ENCODE results near the gene YBX1. TPM values are rescaled to one million over a fixed set of nuclear protein-coding genes. Genes with fewer than 3 reads are reported as not detected.

YBX1 gene
- total RNA-seq, 1 donor from 2014 or later = 582 TPM

DNA sequence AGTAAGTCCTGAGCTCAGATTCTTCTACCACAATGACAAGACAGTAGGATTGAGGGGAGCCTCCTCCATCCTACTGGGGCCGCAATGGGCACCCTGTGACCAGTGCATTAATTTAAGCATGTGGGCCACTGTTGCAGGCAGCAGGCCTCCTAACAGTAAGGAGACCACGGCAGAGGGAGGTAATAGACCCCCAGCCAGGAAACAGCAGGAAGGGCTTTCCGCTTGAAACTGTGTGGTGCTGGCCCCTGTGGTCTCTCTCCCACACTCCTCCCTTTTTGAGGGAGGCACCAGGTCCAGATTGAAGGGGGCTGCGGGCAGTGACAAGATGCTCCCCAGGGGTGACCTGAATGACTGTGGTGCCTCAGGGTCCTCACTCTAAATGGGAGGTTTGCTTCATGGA, 59.5 kb downstream of the YBX1 start:
- peaks cover 16% of the 10 kb centered on the region for H3K4me1 Mint-ChIP-seq (ENCODE audit: low read depth)
- no peaks in the 10 kb centered on the region for H3K27me3 Mint-ChIP-seq (ENCODE audit: low read depth)
- TF ChIP-seq, protein P1, sequence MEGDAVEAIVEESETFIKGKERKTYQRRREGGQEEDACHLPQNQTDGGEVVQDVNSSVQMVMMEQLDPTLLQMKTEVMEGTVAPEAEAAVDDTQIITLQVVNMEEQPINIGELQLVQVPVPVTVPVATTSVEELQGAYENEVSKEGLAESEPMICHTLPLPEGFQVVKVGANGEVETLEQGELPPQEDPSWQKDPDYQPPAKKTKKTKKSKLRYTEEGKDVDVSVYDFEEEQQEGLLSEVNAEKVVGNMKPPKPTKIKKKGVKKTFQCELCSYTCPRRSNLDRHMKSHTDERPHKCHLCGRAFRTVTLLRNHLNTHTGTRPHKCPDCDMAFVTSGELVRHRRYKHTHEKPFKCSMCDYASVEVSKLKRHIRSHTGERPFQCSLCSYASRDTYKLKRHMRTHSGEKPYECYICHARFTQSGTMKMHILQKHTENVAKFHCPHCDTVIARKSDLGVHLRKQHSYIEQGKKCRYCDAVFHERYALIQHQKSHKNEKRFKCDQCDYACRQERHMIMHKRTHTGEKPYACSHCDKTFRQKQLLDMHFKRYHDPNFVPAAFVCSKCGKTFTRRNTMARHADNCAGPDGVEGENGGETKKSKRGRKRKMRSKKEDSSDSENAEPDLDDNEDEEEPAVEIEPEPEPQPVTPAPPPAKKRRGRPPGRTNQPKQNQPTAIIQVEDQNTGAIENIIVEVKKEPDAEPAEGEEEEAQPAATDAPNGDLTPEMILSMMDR (IDR thresholded peaks at IDR 0.05) = no peak
- no peaks in the 10 kb centered on the region for H3K9me3 Mint-ChIP-seq (ENCODE audit: low read depth)
- no peak for DNase-seq (ENCODE audit: low spot score)
- no peak overlapping the region for H3K4me3 Mint-ChIP-seq (ENCODE audit: unreplicated experiment)
- no peak overlapping the region for H3K27ac Mint-ChIP-seq (ENCODE audit: unreplicated experiment)
- H3K36me3 Mint-ChIP-seq (ENCODE audit: low read depth) = peaks cover 7% of the 10 kb centered on the region

DNA sequence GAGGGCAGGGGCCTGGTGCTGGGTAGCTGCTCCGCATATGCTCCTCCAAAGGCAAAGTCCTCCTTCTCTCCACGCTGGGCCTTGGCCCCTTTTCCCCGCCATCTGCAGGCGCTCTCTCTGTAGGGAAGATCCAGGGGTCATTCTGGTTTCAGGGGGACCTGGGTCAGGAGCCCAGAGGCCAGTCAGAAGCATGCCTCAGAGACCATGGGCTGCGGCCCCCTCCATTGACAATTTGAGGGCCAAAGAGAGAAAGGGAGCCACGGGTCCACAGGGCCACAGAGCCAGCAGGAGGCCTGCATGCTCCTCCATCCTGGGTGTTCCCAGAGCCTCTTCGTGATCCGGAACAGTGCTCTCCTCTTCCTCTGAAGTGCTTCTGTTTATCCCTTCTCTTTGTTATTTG, 59.9 kb downstream of the YBX1 start:
- Mint-ChIP-seq H3K27ac (ENCODE audit: unreplicated experiment) (no peak overlapping the region), H3K36me3 (ENCODE audit: low read depth) (peaks cover 11% of the 10 kb centered on the region), H3K27me3 (ENCODE audit: low read depth) (no peaks in the 10 kb centered on the region), H3K4me1 (ENCODE audit: low read depth) (peaks cover 12% of the 10 kb centered on the region), H3K9me3 (ENCODE audit: low read depth) (no peaks in the 10 kb centered on the region), H3K4me3 (ENCODE audit: unreplicated experiment) (no peak overlapping the region)
- TF ChIP-seq, protein P1 (IDR thresholded peaks at IDR 0.05) = no peak
- no peak for DNase-seq (ENCODE audit: low spot score)

DNA sequence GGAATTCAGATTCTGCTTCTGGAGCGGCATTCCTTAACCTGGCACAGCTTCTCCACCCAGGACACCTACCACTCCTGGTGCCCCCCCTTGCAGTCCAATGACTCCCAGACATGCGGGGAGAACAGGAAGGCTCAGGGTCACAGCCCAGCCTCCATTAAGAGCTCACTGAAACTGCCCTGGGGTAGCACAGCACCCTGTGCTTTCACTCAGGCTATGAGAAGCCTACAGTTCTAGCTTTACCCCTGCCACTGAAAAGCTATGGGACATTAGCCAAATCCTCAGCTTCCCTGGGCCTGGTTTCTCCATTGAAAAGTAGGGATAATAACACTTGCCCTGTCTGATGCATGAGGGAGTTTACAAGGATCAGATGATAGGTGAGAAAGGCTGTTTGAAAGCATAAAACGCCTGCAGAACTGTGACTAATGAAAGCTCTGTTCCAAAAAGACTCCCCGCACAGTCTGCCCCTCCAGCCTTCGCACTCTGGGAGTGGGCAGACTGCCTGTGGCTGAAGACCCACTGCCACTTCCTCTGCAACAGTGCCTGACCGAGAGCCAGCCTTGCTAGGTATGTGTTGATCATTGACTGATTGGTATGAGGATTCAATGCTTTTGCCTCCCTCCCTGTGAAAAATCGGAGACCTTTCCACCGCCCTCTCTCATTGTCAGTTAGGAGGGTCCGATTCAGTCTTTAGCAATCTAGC, 60.5 kb downstream of the YBX1 start:
- Mint-ChIP-seq H3K9me3 (ENCODE audit: low read depth) (no peaks in the 10 kb centered on the region), H3K4me3 (ENCODE audit: unreplicated experiment) (no peak overlapping the region), H3K27ac (ENCODE audit: unreplicated experiment) (peak overlapping the region; percentile 63), H3K27me3 (ENCODE audit: low read depth) (no peaks in the 10 kb centered on the region), H3K36me3 (ENCODE audit: low read depth) (peaks cover 12% of the 10 kb centered on the region), H3K4me1 (ENCODE audit: low read depth) (peaks cover 10% of the 10 kb centered on the region)
- no peak for DNase-seq (ENCODE audit: low spot score)
- TF ChIP-seq, protein P1 (IDR thresholded peaks at IDR 0.05) = no peak

DNA sequence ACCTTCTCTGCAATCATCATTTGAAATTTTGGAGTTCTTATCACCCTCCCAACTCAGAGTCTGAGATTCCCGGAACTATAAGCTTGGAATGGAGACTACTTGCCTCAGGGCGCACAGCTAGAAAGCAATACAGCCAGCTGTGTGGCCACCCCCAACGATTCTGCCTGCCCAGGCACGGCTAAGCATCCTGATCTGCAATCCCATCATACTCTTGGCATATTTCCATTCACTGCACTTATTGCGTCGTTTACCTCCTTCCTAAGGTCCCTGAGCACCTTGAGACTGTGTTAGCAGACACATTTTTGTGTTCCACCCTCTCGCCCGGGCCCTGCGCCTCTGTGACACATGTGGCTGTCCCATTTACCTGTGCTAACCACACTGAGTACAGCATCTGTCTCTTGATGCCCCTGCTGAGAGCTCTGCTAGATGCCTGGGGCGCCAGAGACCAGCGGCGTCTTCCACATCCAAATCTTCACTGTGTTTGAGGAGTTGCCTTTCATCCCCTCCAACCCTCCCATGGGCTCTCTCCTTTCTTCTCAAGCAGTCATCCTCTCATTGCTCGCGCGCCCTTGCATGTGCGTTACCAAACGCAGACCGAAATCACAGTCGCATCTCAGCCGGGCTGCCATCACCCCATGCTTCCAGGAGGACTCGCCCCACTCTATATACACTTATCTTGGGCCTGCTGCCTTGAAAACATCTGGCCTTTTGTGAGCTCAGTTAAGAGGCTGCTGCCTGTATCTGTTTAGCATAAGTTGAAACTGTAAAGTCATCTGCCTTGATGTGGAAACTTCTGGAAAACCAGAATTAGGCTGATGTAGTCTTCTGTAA, 61.3 kb downstream of the YBX1 start:
- Mint-ChIP-seq H3K4me1 (ENCODE audit: low read depth) (peaks cover 10% of the 10 kb centered on the region), H3K27me3 (ENCODE audit: low read depth) (no peaks in the 10 kb centered on the region), H3K4me3 (ENCODE audit: unreplicated experiment) (no peak overlapping the region), H3K9me3 (ENCODE audit: low read depth) (no peaks in the 10 kb centered on the region), H3K27ac (ENCODE audit: unreplicated experiment) (no peak overlapping the region), H3K36me3 (ENCODE audit: low read depth) (peaks cover 18% of the 10 kb centered on the region)
- TF ChIP-seq, protein P1 (IDR thresholded peaks at IDR 0.05) = no peak
- no peak for DNase-seq (ENCODE audit: low spot score)

DNA sequence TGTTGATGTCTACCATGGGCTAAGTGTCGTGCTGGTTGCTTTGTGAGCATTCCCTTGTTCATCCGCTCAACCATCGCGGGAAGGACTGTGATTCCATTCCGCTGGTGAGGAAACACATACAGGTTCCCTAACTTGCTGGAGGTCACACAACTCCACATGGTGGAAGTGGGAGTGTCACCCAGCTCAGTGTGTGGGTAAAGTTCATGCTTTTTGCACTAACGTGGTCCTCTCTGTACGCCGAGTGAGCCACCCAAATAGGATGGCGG, 61.9 kb downstream of the YBX1 start:
- TF ChIP-seq, protein P1 (IDR thresholded peaks at IDR 0.05) = no peak
- DNase-seq (ENCODE audit: low spot score) = no peak
- H3K4me3 Mint-ChIP-seq (ENCODE audit: unreplicated experiment) = no peak overlapping the region
- H3K27me3 Mint-ChIP-seq (ENCODE audit: low read depth) = no peaks in the 10 kb centered on the region
- no peak overlapping the region for H3K27ac Mint-ChIP-seq (ENCODE audit: unreplicated experiment)
- peaks cover 22% of the 10 kb centered on the region for H3K36me3 Mint-ChIP-seq (ENCODE audit: low read depth)
- peaks cover 10% of the 10 kb centered on the region for H3K4me1 Mint-ChIP-seq (ENCODE audit: low read depth)
- no peaks in the 10 kb centered on the region for H3K9me3 Mint-ChIP-seq (ENCODE audit: low read depth)
